Retinal pigment epithelial cell (primary cell): ENCODE results near the gene APOB.

Experiments
- DNase-seq: peaks from one replicate; pipeline ENCODE4 v3.0.0-alpha.2; 2010; ENCODE audit warnings: low read depth
- H3K4me3 ChIP-seq: 2 replicates; pipeline ENCODE4 v1.5.1; 2011; ENCODE audit warnings: mild to moderate bottlenecking, low read length, control low read depth, moderate library complexity
- TF ChIP-seq, protein P1 (sequence below): conservative IDR thresholded peaks from 2 replicates; pipeline ENCODE4 v1.5.1; 2011; ENCODE audit warnings: low read depth, low read length, control low read depth, inconsistent platforms

APOB gene

DNA sequence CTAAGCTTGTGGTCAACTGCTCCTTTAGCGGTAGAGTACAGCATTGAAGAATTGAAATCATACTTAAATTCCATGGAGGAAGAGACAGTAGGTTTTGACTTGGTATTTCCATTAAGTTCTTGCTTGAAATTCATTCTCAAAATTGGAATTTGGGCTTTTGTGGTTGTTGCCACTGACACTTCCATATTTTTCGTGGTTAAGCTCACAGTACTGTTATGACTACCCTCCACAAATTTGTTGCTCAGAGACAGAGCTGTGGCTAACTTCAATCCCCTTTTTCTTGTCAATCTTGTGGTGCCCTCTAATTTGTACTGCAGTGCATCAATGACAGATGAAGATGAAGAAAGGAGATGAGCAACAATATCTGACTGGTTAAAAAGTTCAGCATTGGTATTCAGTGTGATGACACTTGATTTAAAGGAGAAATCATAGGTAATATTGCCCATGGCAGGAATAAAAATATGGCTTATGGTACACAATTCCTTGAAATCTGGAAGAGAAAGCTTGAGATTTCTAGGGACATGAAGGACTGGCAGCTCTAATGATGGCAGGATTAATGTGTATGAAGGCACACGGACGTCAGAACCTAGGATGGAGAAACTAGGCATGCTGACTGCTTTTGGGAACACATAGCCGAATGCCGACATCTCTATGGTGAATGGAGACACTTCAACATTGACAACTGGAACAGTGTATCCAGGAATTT is 37.3 kb downstream of the APOB start:
- TF ChIP-seq, protein P1, sequence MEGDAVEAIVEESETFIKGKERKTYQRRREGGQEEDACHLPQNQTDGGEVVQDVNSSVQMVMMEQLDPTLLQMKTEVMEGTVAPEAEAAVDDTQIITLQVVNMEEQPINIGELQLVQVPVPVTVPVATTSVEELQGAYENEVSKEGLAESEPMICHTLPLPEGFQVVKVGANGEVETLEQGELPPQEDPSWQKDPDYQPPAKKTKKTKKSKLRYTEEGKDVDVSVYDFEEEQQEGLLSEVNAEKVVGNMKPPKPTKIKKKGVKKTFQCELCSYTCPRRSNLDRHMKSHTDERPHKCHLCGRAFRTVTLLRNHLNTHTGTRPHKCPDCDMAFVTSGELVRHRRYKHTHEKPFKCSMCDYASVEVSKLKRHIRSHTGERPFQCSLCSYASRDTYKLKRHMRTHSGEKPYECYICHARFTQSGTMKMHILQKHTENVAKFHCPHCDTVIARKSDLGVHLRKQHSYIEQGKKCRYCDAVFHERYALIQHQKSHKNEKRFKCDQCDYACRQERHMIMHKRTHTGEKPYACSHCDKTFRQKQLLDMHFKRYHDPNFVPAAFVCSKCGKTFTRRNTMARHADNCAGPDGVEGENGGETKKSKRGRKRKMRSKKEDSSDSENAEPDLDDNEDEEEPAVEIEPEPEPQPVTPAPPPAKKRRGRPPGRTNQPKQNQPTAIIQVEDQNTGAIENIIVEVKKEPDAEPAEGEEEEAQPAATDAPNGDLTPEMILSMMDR, result no peak
- DNase-seq, result no peak
- no peak overlapping the region for H3K4me3 ChIP-seq

DNA sequence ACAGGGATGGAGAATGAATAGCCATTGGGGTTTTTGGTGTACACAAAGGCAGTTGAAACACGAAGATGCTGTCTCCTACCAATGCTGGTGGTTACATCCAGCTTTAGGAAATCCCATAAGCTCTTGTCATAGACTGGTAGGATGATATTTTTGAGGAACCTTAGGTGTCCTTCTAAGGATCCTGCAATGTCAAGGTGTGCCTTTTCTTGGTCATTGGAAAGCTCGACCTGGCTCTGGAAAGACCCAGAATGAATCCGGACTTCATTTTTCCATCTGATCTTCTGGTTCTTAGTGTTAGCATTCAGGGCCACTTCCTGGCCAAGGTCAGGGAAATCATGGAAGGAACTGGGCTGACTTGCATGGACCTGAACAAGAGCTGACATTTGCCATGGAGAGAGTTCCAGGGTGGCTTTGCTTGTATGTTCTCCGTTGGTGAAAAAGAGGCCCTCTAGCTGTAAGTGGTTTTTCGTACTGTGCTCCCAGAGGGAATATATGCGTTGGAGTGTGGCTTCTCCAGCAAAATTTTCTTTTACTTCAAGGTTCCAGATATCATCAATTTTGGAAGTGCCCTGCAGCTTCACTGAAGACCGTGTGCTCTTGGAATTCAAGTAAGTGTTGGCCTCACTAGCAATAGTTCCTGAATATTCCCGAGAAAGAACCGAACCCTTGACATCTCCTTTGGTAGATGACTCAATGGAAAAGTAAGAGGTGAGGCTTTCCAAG is 38.0 kb downstream of the APOB start:
- no peak for DNase-seq
- no peak overlapping the region for H3K4me3 ChIP-seq
- TF ChIP-seq, protein P1, result no peak

DNA sequence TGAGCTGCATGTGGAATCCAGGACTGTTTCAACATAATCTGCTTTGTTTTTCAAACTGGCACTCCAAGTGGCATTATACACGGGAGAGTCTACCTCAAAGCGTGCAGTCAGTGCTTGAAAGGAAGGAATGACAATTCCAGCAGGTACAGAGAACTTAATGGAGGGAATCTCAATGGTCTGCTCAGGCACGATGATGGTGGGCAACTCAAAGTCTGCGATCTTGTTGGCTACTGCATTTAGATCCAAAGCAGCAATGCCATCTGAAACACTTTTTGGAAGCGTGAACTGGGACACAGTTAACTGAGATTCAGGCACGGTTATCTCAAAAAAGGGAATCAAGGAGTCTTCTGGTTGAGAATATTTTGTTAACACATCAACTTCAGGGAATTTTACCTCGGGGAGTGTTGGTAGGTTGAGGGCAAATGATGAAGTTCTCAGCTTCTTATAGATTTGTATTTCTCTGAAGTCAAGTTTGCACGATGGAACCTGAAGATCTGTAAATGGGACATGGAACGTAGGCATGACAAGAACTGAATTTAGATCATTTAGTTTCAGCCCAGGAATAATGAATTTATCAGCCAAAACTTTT is 38.7 kb downstream of the APOB start:
- DNase-seq, result no peak
- TF ChIP-seq, protein P1, result no peak

DNA sequence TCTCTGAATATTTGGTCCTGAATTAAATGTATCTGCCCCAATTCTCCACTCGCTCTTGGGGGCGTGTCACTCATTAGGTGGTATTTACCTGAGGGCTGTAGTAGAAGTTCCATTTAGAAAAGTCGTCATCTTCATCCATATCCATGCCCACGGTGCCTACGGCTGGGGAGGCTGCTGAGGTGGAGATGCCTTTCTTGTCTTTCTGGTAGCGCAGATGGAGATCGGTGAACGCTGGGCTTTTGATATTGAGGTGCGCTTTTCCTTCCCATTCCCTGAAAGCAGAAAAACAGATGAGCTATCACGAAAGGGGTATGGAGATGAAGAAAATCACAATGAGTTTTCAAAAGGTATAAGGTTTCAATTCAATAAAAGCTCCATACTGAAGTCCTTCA is 39.7 kb downstream of the APOB start:
- DNase-seq, result no peak
- TF ChIP-seq, protein P1, result no peak
- no peak overlapping the region for H3K4me3 ChIP-seq

More for the DNA sequence above, 38.7 kb downstream of the APOB start:
- no peak overlapping the region for H3K4me3 ChIP-seq

DNA sequence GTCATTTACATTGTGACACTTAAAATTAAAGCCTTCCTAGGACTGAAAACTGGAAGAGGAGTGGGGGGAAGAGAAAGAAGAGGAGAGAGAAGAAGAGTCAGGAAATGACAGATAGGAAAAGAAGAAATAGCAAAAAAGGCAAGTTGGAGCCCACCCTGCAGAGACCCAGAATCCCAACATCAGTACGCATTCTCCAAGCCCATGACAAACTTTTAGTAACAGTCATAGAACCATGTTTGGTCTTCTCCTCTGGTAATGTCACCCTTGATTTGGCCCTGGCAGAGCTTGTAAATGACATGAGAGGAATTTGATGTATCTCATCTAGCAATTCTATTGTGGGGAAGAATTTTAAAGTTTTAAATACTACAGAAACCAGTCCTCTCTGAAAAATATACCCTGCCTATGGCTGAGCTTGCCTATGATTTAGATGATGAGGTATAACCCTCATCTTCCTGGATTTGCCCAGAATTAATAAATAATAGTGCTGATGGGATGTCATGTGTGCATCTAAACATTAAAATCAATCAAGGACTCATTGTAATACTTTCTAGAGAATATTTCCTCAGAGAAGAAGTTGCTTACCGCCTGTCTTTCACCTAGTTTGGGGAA is 40.2 kb downstream of the APOB start:
- TF ChIP-seq, protein P1, result no peak
- H3K4me3 ChIP-seq, result no peak overlapping the region
- no peak for DNase-seq

DNA sequence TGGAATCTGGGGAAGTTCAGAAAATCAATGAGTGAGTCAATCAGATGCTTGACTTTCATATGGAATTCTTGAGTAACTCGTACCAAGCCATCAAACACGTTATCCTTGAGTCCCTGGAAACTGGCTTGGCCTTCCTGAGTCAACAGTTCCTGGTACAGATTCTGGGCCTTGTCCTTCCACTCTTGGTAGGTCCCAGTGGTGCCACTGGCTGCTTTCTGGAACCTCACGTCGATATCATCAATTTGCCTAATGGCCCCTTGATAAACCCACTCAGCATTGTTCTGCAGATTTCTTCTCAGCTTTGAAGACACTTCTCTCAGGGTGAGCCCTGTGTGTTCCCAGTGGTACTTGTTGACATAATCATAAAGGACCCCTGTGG is 41.1 kb downstream of the APOB start:
- no peak overlapping the region for H3K4me3 ChIP-seq
- TF ChIP-seq, protein P1, result no peak

More for the DNA sequence above, 41.1 kb downstream of the APOB start:
- DNase-seq, result no peak
